AG20443 (cell line): Measurements from ENCODE around the gene SYS1.

ENCODE experiments used
- DNase-seq: peaks from one replicate; pipeline ENCODE4 v3.0.0; 2012; ENCODE audit warnings: low spot score, mixed read lengths

Gene SYS1

DNA sequence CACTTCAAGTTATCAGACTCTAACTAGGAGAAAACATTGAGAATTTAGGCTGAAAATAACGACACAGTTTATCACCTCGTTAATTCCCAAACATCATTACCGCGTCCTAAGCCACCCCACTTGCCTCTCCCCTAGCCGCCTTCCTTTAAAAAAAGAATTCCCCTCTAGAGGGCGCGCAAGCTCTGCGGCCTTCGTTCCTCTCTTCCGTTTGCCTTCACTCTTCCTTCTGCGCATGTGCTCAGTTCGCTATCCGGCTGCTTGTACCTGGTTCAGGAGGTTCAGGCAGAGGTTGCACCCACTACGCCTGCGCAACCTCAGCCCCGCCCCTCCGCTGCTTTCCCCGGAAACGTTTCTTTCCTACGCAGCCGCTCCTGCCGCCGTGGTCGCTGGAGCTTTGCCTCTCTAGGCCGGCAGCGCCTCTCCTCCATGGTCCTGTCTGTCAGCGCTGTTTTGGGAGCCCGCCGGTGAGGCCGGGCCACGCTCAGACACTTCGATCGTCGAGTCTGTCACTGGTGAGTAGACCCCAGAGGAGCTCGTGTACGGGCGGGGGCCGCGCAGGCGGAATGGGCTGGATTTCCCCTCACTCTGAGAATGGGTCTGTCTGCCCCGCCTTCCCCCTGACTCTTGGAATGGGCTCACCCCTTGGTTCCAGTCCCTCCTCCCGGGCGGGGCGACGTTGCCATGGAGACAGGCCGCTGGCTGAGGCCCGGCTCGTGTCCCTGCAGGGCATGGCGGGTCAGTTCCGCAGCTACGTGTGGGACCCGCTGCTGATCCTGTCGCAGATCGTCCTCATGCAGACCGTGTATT lies at the start of gene SYS1:
Gene SYS1, plus strand, starts transcription at position 353 of the 807 bp plus-strand sequence. Its CDS starts 376 bp downstream, at position 729.
- peak; percentile 98 for DNase-seq

GRCh38 chr20:45313943-45314342 lies 49.0 kb upstream of the SYS1 start:
- DNase-seq, result no peak

DNA sequence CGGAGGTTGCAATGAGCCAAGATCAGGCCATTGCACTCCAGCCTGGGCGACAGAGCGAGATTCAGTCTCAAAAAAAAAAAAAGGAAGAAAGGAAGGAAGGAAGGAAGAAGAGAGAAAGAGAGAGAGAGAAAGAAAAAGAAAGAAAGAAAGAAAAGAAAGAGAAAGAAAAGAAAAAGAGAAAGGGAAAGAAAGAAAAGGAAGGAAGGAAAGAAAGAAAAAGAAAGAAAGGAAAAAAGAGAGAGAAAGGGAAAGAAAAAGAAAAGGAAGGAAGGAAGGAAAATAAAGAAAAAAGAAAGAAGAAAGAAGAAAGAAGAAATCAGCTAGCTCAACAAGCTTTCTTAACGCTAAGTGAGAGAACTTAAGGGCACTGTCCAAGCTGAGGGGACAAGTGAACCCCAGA lies 47.3 kb upstream of the SYS1 start:
- no peak for DNase-seq

- DNase-seq, result no peak
These were observed 46.5 kb upstream of the SYS1 start for GRCh38 chr20:45316150-45317080.

- DNase-seq, result no peak
These were observed 45.1 kb upstream of the SYS1 start for GRCh38 chr20:45317826-45318225.

DNA sequence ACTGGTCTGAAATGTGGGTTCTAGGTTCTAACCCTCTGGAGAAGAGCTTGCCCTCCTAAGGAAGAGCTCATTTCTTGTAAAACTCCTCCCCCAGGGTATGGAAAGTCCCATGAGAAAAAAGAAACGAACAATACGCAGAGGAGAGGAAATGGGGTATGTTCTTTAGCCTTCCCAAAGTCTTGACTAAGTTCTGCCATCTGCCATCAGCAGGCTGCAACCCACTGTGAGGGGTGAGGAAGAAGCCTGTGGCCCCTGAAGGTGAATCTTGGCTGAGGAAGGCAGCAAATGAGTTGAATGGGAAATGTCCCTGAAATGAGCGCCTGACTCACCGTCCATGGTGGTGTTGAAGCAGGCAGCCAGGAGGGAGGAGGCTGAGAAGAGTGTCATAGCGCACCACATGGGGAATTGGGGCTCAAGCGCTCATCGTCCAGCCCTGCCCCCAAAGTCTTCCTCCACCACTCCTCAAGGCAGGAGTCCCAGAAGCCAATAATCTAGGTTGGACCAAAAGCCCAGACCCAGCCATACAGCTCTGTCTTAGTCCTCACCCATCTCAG lies 44.5 kb upstream of the SYS1 start:
- DNase-seq, result no peak

DNA sequence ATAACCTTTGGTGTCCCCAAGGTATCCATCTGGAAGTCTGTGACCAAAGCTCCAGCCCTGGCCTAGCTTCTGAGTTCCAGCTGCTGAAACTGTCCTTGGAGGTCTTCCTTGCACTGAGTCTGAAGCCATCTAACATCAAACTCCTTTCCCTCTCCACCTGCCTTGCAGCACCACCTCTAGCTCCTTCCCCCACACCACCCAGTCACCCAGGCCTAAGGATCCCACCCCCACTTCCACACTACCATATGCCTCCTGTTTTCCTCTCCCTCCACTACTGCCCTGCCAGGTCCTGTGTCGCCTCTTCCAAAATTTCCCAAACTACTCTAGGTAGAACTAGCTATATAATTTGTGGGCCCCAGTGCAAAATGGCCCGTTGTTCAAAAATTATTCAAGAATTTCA lies 44.0 kb upstream of the SYS1 start:
- no peak for DNase-seq

DNA sequence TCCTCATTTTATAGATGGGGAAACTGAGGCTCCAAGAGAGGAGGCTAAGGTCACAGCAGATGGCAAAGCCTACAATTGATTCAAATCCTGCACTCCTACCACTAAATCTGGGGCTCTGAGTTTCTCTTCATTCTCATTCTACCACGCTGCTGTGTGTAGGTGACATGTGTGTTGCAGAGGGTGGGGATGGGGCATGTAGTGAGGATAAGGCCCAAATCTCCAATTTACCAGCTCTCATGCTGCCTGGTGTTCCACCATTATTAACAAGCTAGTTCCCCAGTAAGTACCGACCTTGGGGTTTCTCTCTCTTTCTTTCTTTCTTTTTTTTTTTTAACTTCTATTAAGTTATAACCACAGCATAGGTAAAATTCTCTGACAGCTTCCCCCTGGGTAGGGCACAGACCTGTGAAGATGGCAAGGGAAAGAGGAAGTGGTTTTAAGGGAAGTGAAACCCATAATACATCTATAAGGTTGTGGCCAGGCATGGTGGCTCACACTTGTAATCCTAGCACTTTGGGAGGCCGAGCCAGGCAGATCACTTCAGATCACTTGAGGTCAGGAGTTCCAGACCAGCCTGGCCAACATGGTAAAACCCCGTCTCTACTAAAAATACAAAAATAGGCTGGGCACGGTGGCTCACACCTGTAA lies 41.9 kb upstream of the SYS1 start:
- no peak for DNase-seq

DNA sequence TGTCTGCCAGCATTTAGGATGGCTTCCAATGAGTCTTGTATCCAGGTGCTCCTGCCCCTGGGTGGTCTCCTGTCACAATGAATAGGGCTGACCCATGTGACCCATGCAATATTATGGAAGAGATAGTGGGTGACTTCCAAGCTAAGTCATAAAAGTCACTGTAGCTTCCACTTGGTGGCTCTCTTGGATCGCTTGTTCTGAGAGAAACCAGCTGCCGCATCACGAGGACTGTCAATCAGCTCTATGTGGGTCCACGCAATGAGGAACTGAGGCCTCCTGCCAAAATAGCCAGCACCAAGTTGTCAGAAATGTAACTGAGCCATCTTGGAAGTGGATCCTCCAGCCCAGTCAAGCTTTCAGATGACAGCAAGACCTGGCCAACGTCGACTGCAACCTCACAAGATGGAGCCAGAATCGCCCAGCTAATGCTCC lies 40.0 kb upstream of the SYS1 start:
- DNase-seq, result no peak

DNA sequence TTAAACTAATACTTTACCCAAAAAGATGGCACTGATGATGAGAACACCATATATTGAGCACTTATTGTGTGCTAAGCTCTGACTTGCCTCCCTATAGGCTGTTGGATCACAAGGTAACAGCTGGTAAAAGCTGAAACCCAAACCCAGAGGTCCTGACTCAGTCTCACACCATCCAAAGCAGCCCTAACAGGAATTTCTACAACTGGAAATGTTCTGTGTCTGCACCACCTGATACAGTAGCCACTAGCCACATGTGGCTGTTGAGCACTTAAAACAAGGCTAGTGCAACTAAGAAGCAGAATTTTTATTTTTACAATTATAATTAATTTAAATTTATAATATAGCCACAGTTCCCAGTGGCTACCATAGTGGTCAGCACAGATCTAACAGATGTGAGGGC lies 39.2 kb upstream of the SYS1 start:
- peak; percentile 51 for DNase-seq

- no peak for DNase-seq
These were observed 37.6 kb upstream of the SYS1 start for GRCh38 chr20:45325371-45325770.

DNA sequence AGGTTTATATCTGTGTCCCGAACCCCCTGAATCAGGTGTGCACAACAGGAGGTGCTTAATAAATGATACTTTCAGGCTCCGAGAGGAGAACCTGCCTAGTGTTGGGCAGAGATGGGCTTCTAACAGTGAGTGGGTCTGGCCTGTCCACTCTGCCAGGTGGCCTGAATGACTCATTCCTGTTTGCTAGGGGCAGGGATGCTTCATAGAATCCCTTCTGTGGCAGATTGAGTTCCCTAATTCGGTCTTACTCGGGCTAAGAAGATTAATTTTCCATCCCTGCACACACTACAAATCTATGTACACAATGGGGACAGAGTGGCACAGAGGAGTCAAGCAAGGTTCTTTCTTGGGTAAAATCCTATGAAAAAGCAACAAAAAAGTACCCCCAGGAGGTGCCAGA lies 34.5 kb upstream of the SYS1 start:
- no peak for DNase-seq

- DNase-seq, result no peak
These were observed 33.2 kb upstream of the SYS1 start for GRCh38 chr20:45329497-45330319.

GRCh38 chr20:45330476-45330875 lies 32.5 kb upstream of the SYS1 start:
- no peak for DNase-seq

DNA sequence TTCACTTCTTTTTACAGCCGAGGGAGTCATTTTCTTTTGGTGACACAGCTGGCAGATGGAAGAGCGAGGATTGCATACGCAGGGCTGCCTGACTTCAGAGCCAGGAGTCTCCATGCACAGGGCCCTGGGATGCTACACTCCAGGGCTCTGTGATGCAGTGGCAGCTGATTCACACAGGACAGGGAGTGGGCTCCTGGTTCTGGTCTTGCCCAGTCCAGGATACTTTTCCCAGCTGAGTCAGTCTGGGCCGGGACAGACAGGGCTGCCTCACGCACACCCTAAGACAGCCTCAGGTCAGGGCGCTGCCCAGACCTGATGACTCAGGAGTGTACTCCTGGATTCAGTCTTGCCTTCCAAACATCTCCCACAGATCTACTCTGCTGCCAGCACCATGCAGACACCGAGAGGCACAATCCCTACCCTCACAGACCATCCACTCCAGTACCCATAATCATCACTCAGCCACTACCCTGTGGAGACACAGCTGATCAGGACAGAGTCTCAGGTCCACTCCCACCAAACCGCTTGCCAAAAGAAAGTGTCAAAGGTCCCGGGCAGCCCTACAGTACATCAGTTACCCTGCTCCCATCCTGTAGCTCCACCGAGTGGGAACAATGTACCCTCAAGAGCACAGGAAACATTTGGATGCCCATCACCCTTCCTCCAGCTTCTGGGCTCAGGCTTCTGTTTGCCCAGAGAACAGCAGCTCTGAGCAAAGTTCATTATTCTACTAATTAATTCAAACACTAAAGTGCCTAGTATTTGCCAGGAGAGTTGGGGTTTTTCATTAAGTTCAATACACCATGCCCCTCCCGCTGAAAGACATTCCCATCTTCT lies 26.2 kb upstream of the SYS1 start:
- peak; percentile 90 for DNase-seq

- DNase-seq, result peak; percentile 91
These were observed 25.4 kb upstream of the SYS1 start for GRCh38 chr20:45337367-45338120.

DNA sequence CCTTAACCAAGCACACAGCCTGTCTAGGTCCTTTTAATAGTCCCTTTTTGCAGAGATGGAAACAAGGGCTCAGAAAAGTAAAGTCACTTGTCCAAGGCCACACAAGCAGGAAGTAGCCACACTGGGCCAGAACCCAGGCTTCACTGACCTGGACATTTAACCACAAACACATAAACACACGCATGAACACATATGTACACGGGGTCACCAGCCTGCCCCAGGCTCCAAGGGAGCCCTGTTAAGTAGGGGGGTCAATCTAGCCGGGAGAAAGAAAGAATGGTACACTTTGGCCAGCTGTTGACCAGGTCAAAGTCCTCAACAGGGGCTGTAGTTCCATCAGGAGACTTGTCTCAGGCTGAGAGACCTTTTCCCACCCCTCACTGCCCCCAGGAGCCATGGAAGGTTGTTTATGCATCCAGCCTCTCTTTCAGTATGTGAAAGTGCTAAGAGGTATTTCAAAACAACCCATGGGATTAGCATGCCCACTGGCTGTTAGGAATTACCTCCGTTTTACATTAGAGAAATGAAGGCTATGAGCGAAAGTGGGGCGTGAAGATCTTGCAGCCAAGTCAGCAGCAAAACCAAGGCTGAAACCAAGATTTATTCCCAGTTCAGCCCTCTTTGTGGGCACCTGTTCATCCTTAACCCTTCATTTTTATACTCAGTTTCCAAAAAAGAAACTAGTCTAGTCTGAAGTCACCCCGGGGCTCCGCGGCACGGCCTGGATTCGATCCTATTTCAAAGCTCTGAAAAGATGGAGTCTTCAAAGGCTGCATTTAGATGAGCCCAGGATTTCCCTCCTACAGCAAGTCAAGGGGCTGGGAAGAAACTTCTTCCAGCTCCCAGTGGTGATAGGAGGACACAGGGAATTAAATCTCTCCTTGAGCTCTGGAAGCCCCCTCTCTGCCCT lies 24.6 kb upstream of the SYS1 start:
- no peak for DNase-seq

DNA sequence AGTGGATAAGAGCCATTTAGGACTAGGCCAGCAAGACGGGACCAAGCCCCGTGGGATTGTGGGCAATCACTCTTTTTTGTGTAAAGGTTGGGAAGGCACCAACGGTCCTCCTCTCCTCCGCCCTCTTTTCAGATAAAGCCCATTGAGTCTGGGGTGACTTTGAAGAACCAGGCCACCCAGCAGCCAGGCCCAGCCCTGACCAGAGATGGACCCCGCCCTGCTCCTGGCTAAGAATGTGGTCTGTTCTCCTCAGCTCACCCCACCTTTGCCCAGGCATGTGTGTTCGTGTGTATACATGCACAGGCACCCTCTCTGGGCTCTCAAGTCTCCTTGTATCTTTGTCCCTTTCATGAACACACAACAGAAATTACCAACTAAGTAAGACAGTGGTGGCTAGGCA lies 23.9 kb upstream of the SYS1 start:
- DNase-seq, result no peak

DNA sequence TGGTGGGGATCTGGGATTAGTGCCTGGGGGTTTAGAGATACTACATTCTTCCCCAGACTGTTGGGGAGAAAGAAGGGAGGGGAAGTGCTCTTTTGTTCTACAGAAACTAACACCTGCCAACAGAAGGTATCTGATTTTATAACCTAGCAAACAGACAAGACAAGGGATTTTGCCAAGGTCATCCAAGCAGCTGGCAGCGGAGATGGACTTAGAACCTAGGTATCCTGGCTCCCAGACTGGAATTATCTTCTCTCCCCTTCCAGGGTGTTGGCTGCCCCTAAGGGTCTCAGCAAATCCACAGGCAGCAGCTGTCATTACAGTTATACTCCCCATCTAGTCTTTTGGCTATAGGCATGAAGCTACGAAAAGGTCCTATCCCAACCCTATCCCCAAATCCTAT lies 23.2 kb upstream of the SYS1 start:
- no peak for DNase-seq
